HG03575 (cell line): Measurements from ENCODE around the gene PDCD11.
"Not testable (repeated sequence)": the region's sequence is repeated elsewhere in the genome, so short reads cannot be mapped to it uniquely, and the experiment has no call there.

Source experiments
- ATAC-seq: cut with Tn5 transposase; IDR thresholded peaks from one replicate; pipeline ENCODE4 v1.9.1; 2021; ENCODE audit not compliant: unreplicated experiment, insufficient number of reproducible peaks, low FRiP score; ENCODE audit errors: extremely low read depth

The PDCD11 gene

GRCh38 chr10:103416436-103417147 is 20.2 kb downstream of the PDCD11 start:
- ATAC-seq, result no peak

- ATAC-seq, result not testable (repeated sequence)
These were observed 20.7 kb downstream of the PDCD11 start for GRCh38 chr10:103417148-103417469.

- ATAC-seq, result no peak
These were observed 21.2 kb downstream of the PDCD11 start for GRCh38 chr10:103417601-103418000.

- no peak for ATAC-seq
These were observed 22.7 kb downstream of the PDCD11 start for GRCh38 chr10:103419101-103419500.

GRCh38 chr10:103423748-103424147 is 27.3 kb downstream of the PDCD11 start:
- ATAC-seq, result no peak

GRCh38 chr10:103427866-103428265 is 31.4 kb downstream of the PDCD11 start:
- ATAC-seq, result no peak

GRCh38 chr10:103428989-103429643 is 32.7 kb downstream of the PDCD11 start:
- ATAC-seq, result no peak

- ATAC-seq, result no peak
These were observed 33.2 kb downstream of the PDCD11 start for GRCh38 chr10:103429647-103430046.

- ATAC-seq, result no peak
These were observed 35.5 kb downstream of the PDCD11 start for GRCh38 chr10:103431902-103432301.

- no peak for ATAC-seq
These were observed 37.4 kb downstream of the PDCD11 start for GRCh38 chr10:103433858-103434257.

- no peak for ATAC-seq
These were observed 43.4 kb downstream of the PDCD11 start for GRCh38 chr10:103439776-103440175.

- no peak for ATAC-seq
These were observed 44.0 kb downstream of the PDCD11 start for GRCh38 chr10:103440416-103440815.

- no peak for ATAC-seq
These were observed 44.8 kb downstream of the PDCD11 start for GRCh38 chr10:103441206-103441605.

GRCh38 chr10:103441611-103442010 is 45.2 kb downstream of the PDCD11 start:
- no peak for ATAC-seq

GRCh38 chr10:103442031-103442461 is 45.6 kb downstream of the PDCD11 start:
- no peak for ATAC-seq

GRCh38 chr10:103443475-103444185 is 47.2 kb downstream of the PDCD11 start:
- ATAC-seq, result no peak

GRCh38 chr10:103444478-103444877 is 48.1 kb downstream of the PDCD11 start:
- no peak for ATAC-seq

- no peak for ATAC-seq
These were observed 48.9 kb downstream of the PDCD11 start for GRCh38 chr10:103445366-103445765.

GRCh38 chr10:103445767-103446567 is 49.5 kb downstream of the PDCD11 start:
- no peak for ATAC-seq
